ENCODE results near the gene NT5DC3. TPM values are rescaled to one million over a fixed set of nuclear protein-coding genes. Genes with fewer than 3 reads are reported as not detected.

NT5DC3 gene
- total and polyA plus RNA-seq, 2 of the 13 experiments (the other 11 are each of a cell fraction or from before 2014, with no cell fraction given), result 3.2 to 6.6 TPM

- ChIA-PET POLR2A (no interaction called here), CTCF (ENCODE audit: low intra/inter-chr PET ratio, low total read pairs) (no interaction called here)
- Histone ChIP-seq H4K20me1 (ENCODE audit: insufficient read depth, low read length) (no peaks in the 10 kb centered on the region), H3K36me3 (replicated peaks in 1 of 2; ENCODE audit: control insufficient read depth in 1 of 2, insufficient read depth in 2 of 2, low read length in 2 of 2) (peaks cover 26 to 61% of the 10 kb centered on the region in 2 experiments), H3K27ac (ENCODE audit: extremely low read length, insufficient read depth, low read length) (no peak overlapping the region), H3K9me3 (ENCODE audit: low read length) (no peaks in the 10 kb centered on the region), H3K4me3 (replicated peaks in 1 of 3; ENCODE audit: insufficient read depth in 1 of 3, low read depth in 2 of 3, low read length in 3 of 3) (no peak overlapping the region), H3K9ac (ENCODE audit: insufficient read depth, low read depth, low read length) (no peak overlapping the region), H2AFZ (ENCODE audit: low read length) (no peak overlapping the region), H3K4me1 (ENCODE audit: insufficient read depth, low read length) (peaks cover 6% of the 10 kb centered on the region), H3K79me2 (ENCODE audit: insufficient read depth, low read length) (no peaks in the 10 kb centered on the region), H3K27me3 (ENCODE audit: control insufficient read depth in 1 of 2, insufficient read depth in 2 of 2, low read length in 2 of 2) (no peaks in the 10 kb centered on the region), H3K4me2 (ENCODE audit: low read depth, low read length) (no peak overlapping the region)
- ATAC-seq, result no peak
- DNase-seq (ENCODE audit: low spot score), result no peak
- no TSS peak for BruUV-seq (replicated peaks)
- WGBS (ENCODE audit: low lambda C conversion rate), result 98% methylated on average over 4 of the region's 4 CpGs
- no peak for FAIRE-seq
- TF ChIP-seq ZSCAN22 (CRISPR knock-in tag; IDR thresholded peaks at IDR 0.05) (no peak), ZBTB46 (CRISPR knock-in tag; IDR thresholded peaks at IDR 0.05; ENCODE audit: borderline replicate concordance) (no peak), ZNF773 (CRISPR knock-in tag; IDR thresholded peaks at IDR 0.05; ENCODE audit: borderline replicate concordance) (no peak), TSC22D2 (CRISPR knock-in tag; IDR thresholded peaks at IDR 0.05; ENCODE audit: borderline replicate concordance) (no peak), FOXO4 (CRISPR knock-in tag; conservative IDR thresholded peaks at IDR 0.05) (no peak), ZNF496 (CRISPR knock-in tag; IDR thresholded peaks at IDR 0.05; ENCODE audit: insufficient replicate concordance) (no peak), ZNF597 (CRISPR knock-in tag; IDR thresholded peaks at IDR 0.05) (no peak), SOX6 (IDR thresholded peaks at IDR 0.05) (no peak), SOX6 (CRISPR knock-in tag; IDR thresholded peaks at IDR 0.05) (no peak), ATF2 (CRISPR knock-in tag; IDR thresholded peaks at IDR 0.05) (no peak), KLF11 (CRISPR knock-in tag; IDR thresholded peaks at IDR 0.05) (no peak), SMAD1 (CRISPR knock-in tag; IDR thresholded peaks at IDR 0.05; ENCODE audit: borderline replicate concordance, low read depth) (no peak), NCOA1 (CRISPR knock-in tag; IDR thresholded peaks at IDR 0.05) (no peak), LBX2 (CRISPR knock-in tag; IDR thresholded peaks at IDR 0.05; ENCODE audit: borderline replicate concordance) (no peak), ZBTB34 (CRISPR knock-in tag; IDR thresholded peaks at IDR 0.05) (no peak)
- in situ Hi-C loops (cut with HindIII; ENCODE audit: extremely low pct_ligation_motif_present, low pct_unique_long_range_greater_than_20kb), result no loop called here
- intact Hi-C loops (cut with micrococcal nuclease; ENCODE audit: unreplicated experiment), result no loop called here
These were observed 61.0 kb downstream of the NT5DC3 start for GRCh38 chr12:103780093-103780440.

Measured in HepG2 (cell line).